A549 (cell line): Measurements from ENCODE around the gene CCDC12.

Experiments used
- CEBPB ChIP-seq, 2 experiments: fragments of >200 bp in 1 of 2; sonication (Bioruptor Twin) in 1 of 2; formaldehyde crosslinking in 1 of 2; IDR thresholded peaks; 2 replicates each; pipeline ENCODE4 v1.6.1; 2012 to 2016
- EP300 ChIP-seq, 2 experiments: fragments of >200 bp; sonication (Bioruptor Twin); formaldehyde crosslinking; IDR thresholded peaks; 2 replicates in 1 of 2; 3 replicates in 1 of 2; pipeline ENCODE4 v1.6.1; 2016 to 2017
- POLR2A ChIP-seq: IDR thresholded peaks from 2 replicates; pipeline ENCODE4 v1.6.1; 2012; ENCODE audit warnings: mild to moderate bottlenecking, low read length
- TF ChIP-seq, protein P1 (sequence below): fragments of >200 bp; sonication (Bioruptor Twin); formaldehyde crosslinking; IDR thresholded peaks from 3 replicates; pipeline ENCODE4 v1.5.1; 2016
- TF ChIP-seq, protein P2 (sequence below): fragments of 200-600 bp; sonication (generic); IDR thresholded peaks from 2 replicates; pipeline ENCODE4 v1.6.1; 2016; ENCODE audit warnings: antibody characterized with exemption, mild to moderate bottlenecking, moderate library complexity
- TF ChIP-seq, protein P3 (sequence below): fragments of >200 bp; sonication (Bioruptor Twin); formaldehyde crosslinking; IDR thresholded peaks from 2 replicates; pipeline ENCODE4 v1.6.1; 2016

DNA sequence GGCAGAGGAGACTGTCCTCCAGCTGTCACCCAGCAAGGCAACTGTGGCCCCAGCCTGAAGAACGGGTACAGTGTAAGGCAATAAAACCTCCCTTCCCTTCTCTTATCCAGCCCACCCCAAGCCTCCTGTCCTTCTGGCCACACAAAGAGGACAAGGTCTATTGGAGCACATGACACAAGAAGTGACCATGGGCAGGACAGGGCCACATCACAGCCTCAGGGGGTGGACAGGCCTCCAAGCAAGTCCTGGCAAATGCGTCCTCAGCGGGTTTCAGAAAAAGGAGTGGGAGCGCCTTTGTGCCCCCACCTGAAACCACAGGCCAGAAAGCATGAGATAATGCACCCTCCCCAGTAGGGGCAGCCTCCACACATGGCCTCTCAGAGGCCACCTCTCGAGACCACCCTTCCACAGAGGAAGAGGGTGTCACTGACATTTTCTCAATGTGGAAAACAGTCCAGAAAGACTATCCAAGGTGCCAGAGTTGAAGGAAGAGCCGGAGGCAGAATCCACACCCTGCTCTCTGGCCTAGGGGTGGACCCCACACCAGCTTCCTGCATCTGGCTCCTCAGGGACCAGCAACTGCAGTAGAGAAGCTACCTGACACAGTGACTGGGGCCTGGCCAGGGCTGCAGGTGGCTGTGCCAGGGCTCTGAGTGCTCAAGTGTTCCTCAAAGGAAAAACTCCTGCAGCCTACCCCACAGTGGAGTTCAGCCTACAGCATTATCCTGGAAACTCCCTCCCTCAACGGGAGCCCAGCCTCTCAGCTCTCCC, 43.9 kb downstream of the CCDC12 start:
- TF ChIP-seq, protein P1, sequence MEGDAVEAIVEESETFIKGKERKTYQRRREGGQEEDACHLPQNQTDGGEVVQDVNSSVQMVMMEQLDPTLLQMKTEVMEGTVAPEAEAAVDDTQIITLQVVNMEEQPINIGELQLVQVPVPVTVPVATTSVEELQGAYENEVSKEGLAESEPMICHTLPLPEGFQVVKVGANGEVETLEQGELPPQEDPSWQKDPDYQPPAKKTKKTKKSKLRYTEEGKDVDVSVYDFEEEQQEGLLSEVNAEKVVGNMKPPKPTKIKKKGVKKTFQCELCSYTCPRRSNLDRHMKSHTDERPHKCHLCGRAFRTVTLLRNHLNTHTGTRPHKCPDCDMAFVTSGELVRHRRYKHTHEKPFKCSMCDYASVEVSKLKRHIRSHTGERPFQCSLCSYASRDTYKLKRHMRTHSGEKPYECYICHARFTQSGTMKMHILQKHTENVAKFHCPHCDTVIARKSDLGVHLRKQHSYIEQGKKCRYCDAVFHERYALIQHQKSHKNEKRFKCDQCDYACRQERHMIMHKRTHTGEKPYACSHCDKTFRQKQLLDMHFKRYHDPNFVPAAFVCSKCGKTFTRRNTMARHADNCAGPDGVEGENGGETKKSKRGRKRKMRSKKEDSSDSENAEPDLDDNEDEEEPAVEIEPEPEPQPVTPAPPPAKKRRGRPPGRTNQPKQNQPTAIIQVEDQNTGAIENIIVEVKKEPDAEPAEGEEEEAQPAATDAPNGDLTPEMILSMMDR, result no peak
- TF ChIP-seq CEBPB (IDR thresholded peaks at IDR 0.05) (no peak), POLR2A (no peak), EP300 (IDR thresholded peaks at IDR 0.05) (no peak)
- TF ChIP-seq, protein P2, sequence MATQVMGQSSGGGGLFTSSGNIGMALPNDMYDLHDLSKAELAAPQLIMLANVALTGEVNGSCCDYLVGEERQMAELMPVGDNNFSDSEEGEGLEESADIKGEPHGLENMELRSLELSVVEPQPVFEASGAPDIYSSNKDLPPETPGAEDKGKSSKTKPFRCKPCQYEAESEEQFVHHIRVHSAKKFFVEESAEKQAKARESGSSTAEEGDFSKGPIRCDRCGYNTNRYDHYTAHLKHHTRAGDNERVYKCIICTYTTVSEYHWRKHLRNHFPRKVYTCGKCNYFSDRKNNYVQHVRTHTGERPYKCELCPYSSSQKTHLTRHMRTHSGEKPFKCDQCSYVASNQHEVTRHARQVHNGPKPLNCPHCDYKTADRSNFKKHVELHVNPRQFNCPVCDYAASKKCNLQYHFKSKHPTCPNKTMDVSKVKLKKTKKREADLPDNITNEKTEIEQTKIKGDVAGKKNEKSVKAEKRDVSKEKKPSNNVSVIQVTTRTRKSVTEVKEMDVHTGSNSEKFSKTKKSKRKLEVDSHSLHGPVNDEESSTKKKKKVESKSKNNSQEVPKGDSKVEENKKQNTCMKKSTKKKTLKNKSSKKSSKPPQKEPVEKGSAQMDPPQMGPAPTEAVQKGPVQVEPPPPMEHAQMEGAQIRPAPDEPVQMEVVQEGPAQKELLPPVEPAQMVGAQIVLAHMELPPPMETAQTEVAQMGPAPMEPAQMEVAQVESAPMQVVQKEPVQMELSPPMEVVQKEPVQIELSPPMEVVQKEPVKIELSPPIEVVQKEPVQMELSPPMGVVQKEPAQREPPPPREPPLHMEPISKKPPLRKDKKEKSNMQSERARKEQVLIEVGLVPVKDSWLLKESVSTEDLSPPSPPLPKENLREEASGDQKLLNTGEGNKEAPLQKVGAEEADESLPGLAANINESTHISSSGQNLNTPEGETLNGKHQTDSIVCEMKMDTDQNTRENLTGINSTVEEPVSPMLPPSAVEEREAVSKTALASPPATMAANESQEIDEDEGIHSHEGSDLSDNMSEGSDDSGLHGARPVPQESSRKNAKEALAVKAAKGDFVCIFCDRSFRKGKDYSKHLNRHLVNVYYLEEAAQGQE, result no peak
- TF ChIP-seq, protein P3, sequence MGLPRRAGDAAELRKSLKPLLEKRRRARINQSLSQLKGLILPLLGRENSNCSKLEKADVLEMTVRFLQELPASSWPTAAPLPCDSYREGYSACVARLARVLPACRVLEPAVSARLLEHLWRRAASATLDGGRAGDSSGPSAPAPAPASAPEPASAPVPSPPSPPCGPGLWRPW, result no peak
